ENCODE measurements around the gene ANKH.

ANKH gene

GRCh38 chr5:14901462-14902051, 30.0 kb upstream of the ANKH start:
- peak; percentile 70 for DNase-seq (ENCODE audit: extremely low read depth, low read depth)
- no peak for TF ChIP-seq CTCF (IDR thresholded peaks at IDR 0.05; ENCODE audit: low read depth, low read length, missing control alignments)
- H3K4me3 ChIP-seq (replicated peaks; ENCODE audit: low read depth, low read length) = no peak overlapping the region

GRCh38 chr5:14900693-14901461, 29.3 kb upstream of the ANKH start:
- peak; percentile 56 for DNase-seq (ENCODE audit: extremely low read depth, low read depth)
- no peak for TF ChIP-seq CTCF (IDR thresholded peaks at IDR 0.05; ENCODE audit: low read depth, low read length, missing control alignments)
- H3K4me3 ChIP-seq (replicated peaks; ENCODE audit: low read depth, low read length) = no peak overlapping the region

GRCh38 chr5:14896131-14896530, 24.6 kb upstream of the ANKH start:
- TF ChIP-seq CTCF (IDR thresholded peaks at IDR 0.05; ENCODE audit: low read depth, low read length, missing control alignments) = no peak
- no peak for DNase-seq (ENCODE audit: extremely low read depth, low read depth)

GRCh38 chr5:14895301-14895700, 23.7 kb upstream of the ANKH start:
- no peak overlapping the region for H3K4me3 ChIP-seq (replicated peaks; ENCODE audit: low read depth, low read length)
- TF ChIP-seq CTCF (IDR thresholded peaks at IDR 0.05; ENCODE audit: low read depth, low read length, missing control alignments) = no peak
- no peak for DNase-seq (ENCODE audit: extremely low read depth, low read depth)

More at GRCh38 chr5:14896131-14896530, 24.6 kb upstream of the ANKH start:
- H3K4me3 ChIP-seq (replicated peaks; ENCODE audit: low read depth, low read length) = no peak overlapping the region

GRCh38 chr5:14894748-14895147, 23.2 kb upstream of the ANKH start:
- H3K4me3 ChIP-seq (replicated peaks; ENCODE audit: low read depth, low read length) = no peak overlapping the region
- DNase-seq (ENCODE audit: extremely low read depth, low read depth) = no peak
- TF ChIP-seq CTCF (IDR thresholded peaks at IDR 0.05; ENCODE audit: low read depth, low read length, missing control alignments) = no peak

GRCh38 chr5:14893381-14893780, 21.8 kb upstream of the ANKH start:
- TF ChIP-seq CTCF (IDR thresholded peaks at IDR 0.05; ENCODE audit: low read depth, low read length, missing control alignments) = no peak
- H3K4me3 ChIP-seq (replicated peaks; ENCODE audit: low read depth, low read length) = no peak overlapping the region
- DNase-seq (ENCODE audit: extremely low read depth, low read depth) = no peak

All from HFF-Myc (cell line).